ENCODE measurements around the gene SYNJ1. TPM values are rescaled to one million over a fixed set of nuclear protein-coding genes. Genes with fewer than 3 reads are reported as not detected.
"Not testable (repeated sequence)": the region's sequence is repeated elsewhere in the genome, so short reads cannot be mapped to it uniquely, and the experiment has no call there.

The SYNJ1 gene
- total RNA-seq, 1 donor from 2014 or later = 2.6 TPM

- H3K36me3 ChIP-seq (ENCODE audit: control insufficient read depth, insufficient read depth, low read length) = peaks cover 6% of the 10 kb centered on the region
- DNase-seq (ENCODE audit: low read depth) (no peak), FAIRE-seq (no peak)
- no peak for TF ChIP-seq CTCF (IDR thresholded peaks at IDR 0.05; ENCODE audit: insufficient read depth, low read length, severe bottlenecking)
- no peaks in the 10 kb centered on the region for H3K27me3 ChIP-seq (ENCODE audit: control insufficient read depth, insufficient read depth, low read length)
- H3K4me3 ChIP-seq (ENCODE audit: low read depth, low read length) = no peak overlapping the region
Measured at GRCh38 chr21:32742396-32742795, 14.6 kb upstream of the SYNJ1 start.

GRCh38 chr21:32741336-32741735 lies 13.5 kb upstream of the SYNJ1 start:
- Histone ChIP-seq H3K4me3 (ENCODE audit: low read depth, low read length) (no peak overlapping the region), H3K36me3 (ENCODE audit: control insufficient read depth, insufficient read depth, low read length) (peaks cover 6% of the 10 kb centered on the region), H3K27me3 (ENCODE audit: control insufficient read depth, insufficient read depth, low read length) (no peaks in the 10 kb centered on the region)
- no peak for TF ChIP-seq CTCF (IDR thresholded peaks at IDR 0.05; ENCODE audit: insufficient read depth, low read length, severe bottlenecking)
- FAIRE-seq (no peak), DNase-seq (ENCODE audit: low read depth) (peak; percentile 36)

GRCh38 chr21:32739946-32740345 lies 12.1 kb upstream of the SYNJ1 start:
- DNase-seq (ENCODE audit: low read depth) (no peak), FAIRE-seq (no peak)
- no peaks in the 10 kb centered on the region for H3K27me3 ChIP-seq (ENCODE audit: control insufficient read depth, insufficient read depth, low read length)
- peaks cover 3% of the 10 kb centered on the region for H3K36me3 ChIP-seq (ENCODE audit: control insufficient read depth, insufficient read depth, low read length)
- H3K4me3 ChIP-seq (ENCODE audit: low read depth, low read length) = no peak overlapping the region
- no peak for TF ChIP-seq CTCF (IDR thresholded peaks at IDR 0.05; ENCODE audit: insufficient read depth, low read length, severe bottlenecking)

- FAIRE-seq; DNase-seq (ENCODE audit: low read depth); H3K36me3 ChIP-seq (ENCODE audit: control insufficient read depth, insufficient read depth, low read length); H3K27me3 ChIP-seq (ENCODE audit: control insufficient read depth, insufficient read depth, low read length); H3K4me3 ChIP-seq (ENCODE audit: low read depth, low read length): not testable (repeated sequence)
Measured at GRCh38 chr21:32736083-32736482, 8.3 kb upstream of the SYNJ1 start.

GRCh38 chr21:32735524-32735923 lies 7.7 kb upstream of the SYNJ1 start:
- DNase-seq (ENCODE audit: low read depth) = no peak
- no peak for FAIRE-seq
- Histone ChIP-seq H3K27me3 (ENCODE audit: control insufficient read depth, insufficient read depth, low read length) (no peaks in the 10 kb centered on the region), H3K36me3 (ENCODE audit: control insufficient read depth, insufficient read depth, low read length) (peaks cover 2% of the 10 kb centered on the region), H3K4me3 (ENCODE audit: low read depth, low read length) (no peak overlapping the region)
- no peak for TF ChIP-seq CTCF (IDR thresholded peaks at IDR 0.05; ENCODE audit: insufficient read depth, low read length, severe bottlenecking)

- no peak for FAIRE-seq
- H3K36me3 ChIP-seq (ENCODE audit: control insufficient read depth, insufficient read depth, low read length) = peaks cover under 1% of the 10 kb centered on the region
- H3K4me3 ChIP-seq (ENCODE audit: low read depth, low read length) = no peak overlapping the region
Measured at GRCh38 chr21:32733990-32734613, 6.3 kb upstream of the SYNJ1 start.

More at GRCh38 chr21:32733990-32734613, 6.3 kb upstream of the SYNJ1 start:
- DNase-seq (ENCODE audit: low read depth) = no peak
- H3K27me3 ChIP-seq (ENCODE audit: control insufficient read depth, insufficient read depth, low read length) = no peaks in the 10 kb centered on the region
- no peak for TF ChIP-seq CTCF (IDR thresholded peaks at IDR 0.05; ENCODE audit: insufficient read depth, low read length, severe bottlenecking)
